ENCODE measurements around the gene NUBP2.

Gene NUBP2

GRCh38 chr16:1759511-1759910 is 23.2 kb upstream of the NUBP2 start:
- no peak for DNase-seq

- no peak for DNase-seq
These were observed 21.8 kb upstream of the NUBP2 start for GRCh38 chr16:1760911-1761310.

GRCh38 chr16:1761751-1762150 is 21.0 kb upstream of the NUBP2 start:
- no peak for DNase-seq

- no peak for DNase-seq
These were observed 20.4 kb upstream of the NUBP2 start for GRCh38 chr16:1762196-1762878.

- no peak for DNase-seq
These were observed 19.8 kb upstream of the NUBP2 start for GRCh38 chr16:1762879-1763520.

GRCh38 chr16:1763521-1764511 is 18.9 kb upstream of the NUBP2 start:
- DNase-seq = peak in 1 of 3 experiments; percentile 30

GRCh38 chr16:1764971-1765370 is 17.8 kb upstream of the NUBP2 start:
- DNase-seq = no peak

GRCh38 chr16:1765826-1766225 is 16.9 kb upstream of the NUBP2 start:
- no peak for DNase-seq

- DNase-seq = no peak
These were observed 16.5 kb upstream of the NUBP2 start for GRCh38 chr16:1766231-1766630.

GRCh38 chr16:1766701-1767100 is 16.1 kb upstream of the NUBP2 start:
- no peak for DNase-seq

GRCh38 chr16:1767116-1767994 is 15.4 kb upstream of the NUBP2 start:
- DNase-seq = no peak

GRCh38 chr16:1768061-1768766 is 14.5 kb upstream of the NUBP2 start:
- no peak for DNase-seq

GRCh38 chr16:1768767-1769401 is 13.9 kb upstream of the NUBP2 start:
- no peak for DNase-seq

- no peak for DNase-seq
These were observed 13.1 kb upstream of the NUBP2 start for GRCh38 chr16:1769402-1770300.

GRCh38 chr16:1770328-1771187 is 12.2 kb upstream of the NUBP2 start:
- DNase-seq = peak; percentile 41 to 97 (median 62)

- peak; percentile 51 to 64 (median 58) for DNase-seq
These were observed 11.4 kb upstream of the NUBP2 start, which contains the start of gene NME3 for GRCh38 chr16:1771188-1771863. Gene NME3 (minus strand): TSS chr16:1771543. CDS start chr16:1771534, 9 bp downstream.

- DNase-seq = peak in 1 of 3 experiments; percentile 41
These were observed 10.8 kb upstream of the NUBP2 start for GRCh38 chr16:1771864-1772361.

GRCh38 chr16:1772362-1772907 is 10.3 kb upstream of the NUBP2 start, which contains the start of gene EME2:
Gene EME2 (plus strand): TSS chr16:1772810. CDS start chr16:1773228, 418 bp downstream.
- peak in 2 of 3 experiments; percentile 79 to 81 for DNase-seq
